Glutamatergic neuron (in vitro differentiated cells): ENCODE results near the gene SLC27A1. TPM values are rescaled to one million over a fixed set of nuclear protein-coding genes. Genes with fewer than 3 reads are reported as not detected.

Experiments used
- DNase-seq: peaks from one replicate; pipeline ENCODE4 v3.0.0; 2022
- H3K27ac Mint-ChIP-seq: one replicate; pipeline ENCODE4 v1.8.0; 2020; ENCODE audit warnings: mild to moderate bottlenecking, mixed read lengths, inconsistent platforms; ENCODE audit not compliant: unreplicated experiment
- H3K27me3 Mint-ChIP-seq: one replicate; pipeline ENCODE4 v1.8.0; 2020; ENCODE audit warnings: mild to moderate bottlenecking, moderate library complexity, mixed read lengths, inconsistent platforms; ENCODE audit not compliant: unreplicated experiment
- H3K36me3 Mint-ChIP-seq: one replicate; pipeline ENCODE4 v1.8.0; 2020; ENCODE audit warnings: mild to moderate bottlenecking, mixed read lengths, inconsistent platforms; ENCODE audit not compliant: unreplicated experiment
- H3K4me1 Mint-ChIP-seq: one replicate; pipeline ENCODE4 v1.8.0; 2020; ENCODE audit warnings: mild to moderate bottlenecking, low read depth, mixed read lengths, inconsistent platforms; ENCODE audit not compliant: unreplicated experiment
- H3K4me3 Mint-ChIP-seq: one replicate; pipeline ENCODE4 v1.8.0; 2020; ENCODE audit warnings: mild to moderate bottlenecking, mixed read lengths, inconsistent platforms; ENCODE audit not compliant: unreplicated experiment
- H3K9me3 Mint-ChIP-seq: one replicate; pipeline ENCODE4 v1.8.0; 2020; ENCODE audit warnings: mild to moderate bottlenecking, moderate library complexity, mixed read lengths, inconsistent platforms; ENCODE audit not compliant: unreplicated experiment
- total RNA-seq: library from RNA; stranded (reverse); fragmentation: NEBNext Ultra II Directional; extraction: Animal tissue kit (Norgen Biotek cat#: 25700); gene quantifications from one replicate; pipeline ENCODE4 v1.2.1, GENCODE V29; 2021; ENCODE audit not compliant: unreplicated experiment
- TF ChIP-seq, protein P1 (sequence below): fragments of 200-600 bp; sonication (generic); IDR thresholded peaks from one replicate; pipeline ENCODE4 v1.5.0; 2021; ENCODE audit not compliant: partially characterized antibody, unreplicated experiment

SLC27A1 gene
- total RNA-seq, 1 donor from 2014 or later = 16.9 TPM

DNA sequence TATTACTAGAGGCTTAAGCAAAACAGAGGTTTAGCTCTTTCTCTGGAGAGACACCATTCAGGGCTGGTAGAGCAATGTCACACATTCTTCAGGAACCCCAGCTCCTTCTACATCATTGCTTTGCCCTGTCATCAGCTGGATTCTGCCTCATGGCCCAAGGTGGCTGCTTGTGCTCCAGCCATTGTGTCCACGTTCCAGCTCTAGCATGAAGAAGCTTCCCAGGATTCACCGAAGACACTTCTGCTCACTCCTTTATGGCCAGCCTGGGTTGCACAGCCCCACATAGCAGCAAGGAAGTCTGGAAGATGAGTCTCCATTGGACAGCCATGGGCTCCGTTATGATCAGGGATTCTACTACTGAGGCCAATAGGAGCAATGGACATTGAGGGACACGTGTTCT is 54.3 kb downstream of the SLC27A1 start:
- Mint-ChIP-seq H3K4me1 (no peaks in the 10 kb centered on the region), H3K4me3 (no peak overlapping the region), H3K27ac (no peak overlapping the region), H3K27me3 (peaks cover 6% of the 10 kb centered on the region), H3K9me3 (peaks cover 3% of the 10 kb centered on the region), H3K36me3 (peaks cover 7% of the 10 kb centered on the region)
- no peak for DNase-seq
- TF ChIP-seq, protein P1, sequence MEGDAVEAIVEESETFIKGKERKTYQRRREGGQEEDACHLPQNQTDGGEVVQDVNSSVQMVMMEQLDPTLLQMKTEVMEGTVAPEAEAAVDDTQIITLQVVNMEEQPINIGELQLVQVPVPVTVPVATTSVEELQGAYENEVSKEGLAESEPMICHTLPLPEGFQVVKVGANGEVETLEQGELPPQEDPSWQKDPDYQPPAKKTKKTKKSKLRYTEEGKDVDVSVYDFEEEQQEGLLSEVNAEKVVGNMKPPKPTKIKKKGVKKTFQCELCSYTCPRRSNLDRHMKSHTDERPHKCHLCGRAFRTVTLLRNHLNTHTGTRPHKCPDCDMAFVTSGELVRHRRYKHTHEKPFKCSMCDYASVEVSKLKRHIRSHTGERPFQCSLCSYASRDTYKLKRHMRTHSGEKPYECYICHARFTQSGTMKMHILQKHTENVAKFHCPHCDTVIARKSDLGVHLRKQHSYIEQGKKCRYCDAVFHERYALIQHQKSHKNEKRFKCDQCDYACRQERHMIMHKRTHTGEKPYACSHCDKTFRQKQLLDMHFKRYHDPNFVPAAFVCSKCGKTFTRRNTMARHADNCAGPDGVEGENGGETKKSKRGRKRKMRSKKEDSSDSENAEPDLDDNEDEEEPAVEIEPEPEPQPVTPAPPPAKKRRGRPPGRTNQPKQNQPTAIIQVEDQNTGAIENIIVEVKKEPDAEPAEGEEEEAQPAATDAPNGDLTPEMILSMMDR = no peak

DNA sequence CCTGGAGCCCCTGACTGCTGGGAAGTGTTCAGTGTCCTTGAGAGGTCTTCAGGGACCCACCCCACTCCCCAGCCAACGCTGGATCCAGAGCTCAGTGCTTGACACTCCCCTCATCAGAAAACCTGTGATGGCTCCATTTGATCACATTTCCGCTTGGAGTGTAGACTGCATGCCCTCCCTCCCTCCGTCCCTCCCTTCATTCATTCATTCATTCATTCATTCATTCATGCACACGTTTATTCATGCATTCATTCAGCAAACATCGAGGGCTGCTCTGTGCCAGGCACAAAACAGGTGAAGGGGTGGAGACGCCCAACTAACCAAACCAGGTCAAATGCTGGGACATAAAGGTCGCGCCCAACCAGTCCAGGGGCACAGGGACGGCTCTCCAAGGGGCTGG is 54.8 kb downstream of the SLC27A1 start:
- Mint-ChIP-seq H3K36me3 (peaks cover 7% of the 10 kb centered on the region), H3K9me3 (peaks cover 3% of the 10 kb centered on the region), H3K27ac (no peak overlapping the region), H3K27me3 (peaks cover 6% of the 10 kb centered on the region), H3K4me1 (no peaks in the 10 kb centered on the region), H3K4me3 (no peak overlapping the region)
- DNase-seq = no peak
- TF ChIP-seq, protein P1 = no peak

DNA sequence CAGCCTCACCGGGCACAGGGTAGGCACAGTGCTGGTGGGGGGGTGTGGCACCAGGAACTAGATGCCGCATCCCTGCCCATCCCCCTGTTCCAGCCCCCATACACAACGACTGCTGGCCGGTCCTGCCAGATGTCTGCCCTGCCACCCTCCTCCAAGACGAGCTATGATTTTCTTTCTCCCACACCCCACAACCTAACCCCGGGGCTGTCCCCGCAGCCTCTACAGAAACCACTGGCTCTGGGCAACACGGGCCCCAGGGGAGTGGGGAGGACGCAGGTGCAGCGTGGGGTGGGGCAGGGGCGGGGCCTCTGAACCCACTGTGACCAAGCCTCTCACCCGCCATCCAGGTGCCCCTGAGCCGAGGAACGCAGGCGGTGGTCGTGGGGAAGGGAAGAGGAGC is 56.6 kb downstream of the SLC27A1 start:
- TF ChIP-seq, protein P1 = no peak
- Mint-ChIP-seq H3K9me3 (peaks cover 3% of the 10 kb centered on the region), H3K36me3 (peaks cover 7% of the 10 kb centered on the region), H3K27me3 (peaks cover 6% of the 10 kb centered on the region), H3K27ac (no peak overlapping the region), H3K4me3 (no peak overlapping the region), H3K4me1 (no peaks in the 10 kb centered on the region)
- DNase-seq = peak; percentile 30

DNA sequence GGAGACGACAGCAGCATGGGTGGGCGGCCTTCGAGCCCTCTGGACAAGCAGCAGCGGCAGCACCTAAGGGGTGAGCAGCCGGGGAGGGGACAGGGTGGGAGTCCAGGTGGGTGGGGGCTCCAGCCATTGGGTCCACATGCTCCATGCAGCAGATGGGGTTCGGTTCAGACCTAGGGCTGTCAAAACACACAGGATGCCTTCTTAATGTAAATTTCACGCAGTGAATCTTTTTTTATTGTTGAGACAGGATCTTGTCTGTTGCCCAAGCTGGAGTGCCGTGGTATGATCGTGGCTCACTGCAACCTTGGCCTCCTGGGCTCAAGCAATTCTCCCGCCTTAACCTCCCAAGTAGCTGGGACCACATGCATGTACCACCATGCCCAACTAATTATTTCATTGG is 57.0 kb downstream of the SLC27A1 start:
- no peak overlapping the region for H3K27ac Mint-ChIP-seq
- TF ChIP-seq, protein P1 = no peak
- peaks cover 6% of the 10 kb centered on the region for H3K27me3 Mint-ChIP-seq
- no peak for DNase-seq
- peaks cover 3% of the 10 kb centered on the region for H3K9me3 Mint-ChIP-seq
- no peaks in the 10 kb centered on the region for H3K4me1 Mint-ChIP-seq
- peaks cover 7% of the 10 kb centered on the region for H3K36me3 Mint-ChIP-seq
- no peak overlapping the region for H3K4me3 Mint-ChIP-seq

DNA sequence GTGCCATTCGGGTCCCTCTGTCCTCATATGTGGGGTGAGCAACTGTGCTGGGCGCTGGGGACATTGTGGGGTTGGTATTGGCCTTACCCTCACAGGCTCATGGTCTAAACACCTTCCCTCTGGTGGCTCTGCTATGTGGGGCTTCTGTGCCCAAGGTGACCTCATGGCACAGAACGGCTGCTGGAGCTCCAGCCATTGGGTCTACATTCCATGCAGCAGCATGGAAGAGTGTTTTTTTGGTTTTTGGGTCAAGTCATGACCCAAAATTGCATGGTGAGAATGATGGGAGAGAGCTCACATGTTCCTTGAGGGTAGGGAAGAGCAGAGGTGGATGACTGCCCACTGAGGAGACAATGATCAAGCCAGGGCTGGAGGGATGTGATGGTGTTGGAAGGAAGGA is 58.3 kb downstream of the SLC27A1 start:
- H3K4me3 Mint-ChIP-seq = no peak overlapping the region
- TF ChIP-seq, protein P1 = no peak
- H3K27ac Mint-ChIP-seq = peak overlapping the region; percentile 33
- H3K27me3 Mint-ChIP-seq = peaks cover 6% of the 10 kb centered on the region
- no peak for DNase-seq
- peaks cover 3% of the 10 kb centered on the region for H3K9me3 Mint-ChIP-seq
- H3K4me1 Mint-ChIP-seq = no peaks in the 10 kb centered on the region
- peaks cover 7% of the 10 kb centered on the region for H3K36me3 Mint-ChIP-seq
